Stimulated activated CD4-positive, alpha-beta T cell treated with anti-CD3 and anti-CD28 coated beads, Interleukin-2, amount 100 ng/mL, for 4 hours (primary cell): ENCODE results near the gene SMG9.

ENCODE experiments used
- DNase-seq: peaks from one replicate; pipeline ENCODE4 v3.0.0-alpha.2; 2020; ENCODE audit warnings: low read depth

Gene SMG9

DNA sequence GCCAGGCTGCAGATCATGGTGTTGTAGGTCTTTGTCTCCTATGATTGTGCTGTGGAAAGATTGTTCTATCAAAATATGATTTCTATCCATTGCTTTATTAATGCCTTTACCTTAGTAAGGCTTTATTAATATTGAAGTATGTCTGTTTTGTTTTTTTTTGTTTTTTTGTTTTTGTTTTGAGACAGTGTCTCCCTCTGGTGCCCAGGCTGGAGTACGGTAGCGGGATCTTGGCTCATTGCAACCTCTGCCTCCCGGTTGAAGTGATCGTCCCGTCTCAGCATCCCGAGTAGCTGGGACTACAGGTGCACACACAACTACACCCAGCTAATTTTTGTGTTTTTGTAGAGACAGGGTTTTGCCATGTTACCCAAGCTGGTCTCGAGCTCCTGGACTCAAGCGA is 31.2 kb downstream of the SMG9 start:
- no peak for DNase-seq

DNA sequence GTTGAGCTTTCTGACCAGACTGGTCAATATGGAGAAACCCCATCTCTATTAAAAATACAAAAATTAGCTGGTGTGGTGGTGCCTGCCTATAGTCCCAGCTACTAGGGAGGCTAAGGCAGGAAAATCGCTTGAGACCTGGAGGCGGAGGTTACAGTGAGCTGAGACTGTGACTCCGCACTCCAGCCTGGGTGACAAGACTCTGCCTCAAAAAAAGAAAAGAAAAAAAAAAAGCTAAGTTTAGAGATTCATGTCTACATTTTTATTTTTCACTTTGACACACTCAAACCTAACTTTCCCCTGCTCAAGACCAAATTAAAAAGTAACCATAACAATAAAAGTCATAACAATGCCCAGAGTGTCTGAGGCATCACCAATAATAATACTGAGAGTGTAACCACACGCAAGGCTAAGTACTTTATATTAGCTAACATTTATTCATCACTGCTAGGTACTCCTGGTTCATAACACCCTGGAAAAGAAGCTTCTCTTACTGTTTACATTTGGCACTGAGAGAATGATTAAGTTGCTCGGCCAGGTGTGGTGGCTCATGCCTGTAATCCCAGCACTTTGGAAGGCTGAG is 33.2 kb downstream of the SMG9 start:
- no peak for DNase-seq

DNA sequence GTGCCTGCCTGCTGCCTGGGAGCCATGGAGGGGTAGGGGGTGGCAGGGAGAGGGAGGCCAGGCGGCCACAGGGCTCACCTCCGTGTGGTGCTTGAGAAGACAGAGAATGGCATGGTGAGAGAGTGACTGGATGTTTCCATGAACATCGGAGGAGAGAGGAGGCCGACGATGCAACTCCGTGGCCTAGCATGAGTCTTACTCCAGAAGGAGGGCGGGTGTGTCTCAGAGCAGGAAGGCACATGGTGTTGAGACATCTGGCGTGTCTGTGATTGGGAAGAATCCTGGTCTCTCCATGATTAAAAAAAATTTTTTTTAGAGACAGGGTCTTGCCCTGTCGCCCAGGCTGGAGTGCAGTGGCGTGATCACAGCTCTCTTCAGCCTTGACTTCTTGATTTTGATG is 33.8 kb downstream of the SMG9 start:
- DNase-seq = no peak

DNA sequence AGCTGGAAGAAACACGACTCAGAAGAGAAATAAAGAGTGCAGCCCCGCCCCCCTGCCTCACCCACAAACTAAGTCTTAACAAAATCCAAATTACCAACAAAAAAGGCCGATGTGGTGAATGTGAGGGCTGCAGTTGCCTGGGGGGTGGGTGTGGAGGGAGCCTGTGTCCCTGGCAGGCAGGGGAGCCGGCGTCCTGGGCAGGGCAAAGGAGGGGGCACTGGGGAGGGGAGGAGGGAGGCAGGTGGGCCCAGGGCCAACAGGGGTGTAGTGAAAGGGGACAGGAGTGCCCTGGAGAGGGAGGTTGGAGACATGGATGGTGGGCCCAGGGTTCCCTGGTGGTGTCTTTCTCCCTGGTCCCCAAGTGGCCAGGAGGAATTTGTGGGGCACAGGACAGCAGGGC is 34.8 kb downstream of the SMG9 start:
- DNase-seq = no peak

DNA sequence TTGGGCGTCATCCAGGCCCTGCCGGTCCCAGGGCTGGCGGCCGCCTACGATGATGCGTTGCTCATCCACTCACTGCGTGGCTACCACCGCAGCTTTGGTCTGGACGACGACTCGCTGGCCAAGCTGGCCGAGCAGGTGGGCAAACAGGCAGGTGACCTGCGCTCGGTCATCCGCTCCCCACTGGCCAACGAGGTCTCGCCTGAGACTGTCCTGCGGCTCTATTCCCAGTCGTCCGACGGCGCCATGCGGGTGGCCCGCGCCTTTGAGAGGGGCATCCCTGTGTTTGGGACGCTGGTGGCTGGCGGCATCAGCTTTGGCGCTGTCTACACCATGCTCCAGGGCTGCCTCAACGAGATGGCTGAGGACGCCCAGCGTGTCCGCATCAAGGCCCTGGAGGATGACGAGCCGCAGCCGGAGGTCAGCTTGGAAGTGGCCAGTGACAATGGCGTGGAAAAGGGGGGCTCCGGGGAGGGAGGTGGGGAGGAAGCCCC is 35.3 kb downstream of the SMG9 start:
- no peak for DNase-seq

DNA sequence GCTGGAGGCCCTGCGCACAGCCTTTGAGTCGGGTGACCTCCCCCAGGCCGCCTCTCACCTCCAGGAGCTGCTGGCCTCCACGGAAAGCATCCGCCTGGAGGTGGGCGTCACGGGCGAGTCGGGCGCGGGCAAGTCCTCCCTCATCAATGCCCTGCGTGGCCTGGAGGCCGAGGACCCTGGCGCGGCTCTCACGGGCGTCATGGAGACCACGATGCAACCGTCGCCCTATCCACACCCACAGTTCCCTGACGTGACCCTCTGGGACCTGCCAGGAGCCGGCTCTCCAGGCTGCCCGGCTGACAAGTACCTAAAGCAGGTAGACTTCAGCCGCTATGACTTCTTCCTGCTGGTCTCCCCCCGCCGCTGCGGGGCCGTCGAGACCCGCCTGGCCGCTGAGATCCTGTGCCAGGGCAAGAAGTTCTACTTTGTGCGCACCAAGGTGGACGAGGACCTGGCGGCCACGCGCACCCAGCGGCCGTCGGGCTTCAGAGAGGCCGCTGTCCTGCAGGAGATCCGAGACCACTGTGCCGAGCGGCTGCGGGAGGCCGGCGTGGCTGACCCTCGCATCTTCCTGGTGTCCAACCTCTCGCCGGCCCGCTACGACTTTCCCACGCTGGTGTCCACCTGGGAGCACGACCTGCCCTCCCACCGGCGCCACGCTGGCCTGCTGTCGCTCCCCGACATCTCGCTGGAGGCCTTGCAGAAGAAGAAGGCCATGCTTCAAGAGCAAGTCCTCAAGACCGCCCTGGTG is 36.0 kb downstream of the SMG9 start:
- no peak for DNase-seq

DNA sequence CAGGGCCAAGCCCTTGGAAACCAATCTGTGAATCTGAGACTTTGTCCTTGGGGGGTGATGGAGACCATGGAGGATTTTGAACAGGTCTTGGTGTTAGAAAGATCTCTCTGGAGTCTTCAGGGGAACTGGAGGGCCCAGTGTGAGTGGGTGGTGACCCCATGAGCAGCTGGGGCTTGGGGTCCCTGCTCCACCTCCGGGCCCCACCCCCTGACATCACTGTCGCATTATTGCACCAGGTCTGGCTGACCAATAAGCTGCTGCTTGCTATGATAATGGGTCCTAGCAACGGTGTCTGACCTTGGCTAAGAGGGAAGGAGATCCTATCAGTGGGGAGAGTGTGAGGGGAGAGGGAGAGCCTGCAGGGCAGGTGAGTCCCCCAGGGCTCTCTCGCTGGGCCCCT is 39.0 kb downstream of the SMG9 start, which contains the start of gene IRGC:
TSS of gene IRGC (plus strand) at position 301 of the 400 bp plus-strand sequence. CDS start 2,483 bp downstream, outside the sequence.
- no peak for DNase-seq

DNA sequence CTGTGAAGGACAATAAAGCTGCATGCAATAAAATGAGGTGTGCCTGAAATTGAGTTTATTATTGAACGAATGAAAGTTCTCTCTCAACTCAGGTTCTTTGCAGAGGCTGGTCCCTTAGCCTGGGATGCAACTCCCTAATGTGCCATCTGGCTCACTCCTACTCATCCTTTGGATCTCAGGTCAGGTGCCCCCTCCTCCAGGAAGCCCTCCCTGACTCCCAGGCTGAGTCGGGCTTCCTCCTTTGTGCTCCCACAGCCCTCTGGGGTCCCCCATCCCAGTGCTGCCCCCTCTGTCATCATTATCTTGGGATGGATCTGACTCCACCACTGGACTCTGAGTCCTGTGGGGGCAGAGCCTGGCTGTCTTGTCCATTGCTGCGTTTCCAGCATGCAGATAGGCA is 41.6 kb downstream of the SMG9 start:
- no peak for DNase-seq

DNA sequence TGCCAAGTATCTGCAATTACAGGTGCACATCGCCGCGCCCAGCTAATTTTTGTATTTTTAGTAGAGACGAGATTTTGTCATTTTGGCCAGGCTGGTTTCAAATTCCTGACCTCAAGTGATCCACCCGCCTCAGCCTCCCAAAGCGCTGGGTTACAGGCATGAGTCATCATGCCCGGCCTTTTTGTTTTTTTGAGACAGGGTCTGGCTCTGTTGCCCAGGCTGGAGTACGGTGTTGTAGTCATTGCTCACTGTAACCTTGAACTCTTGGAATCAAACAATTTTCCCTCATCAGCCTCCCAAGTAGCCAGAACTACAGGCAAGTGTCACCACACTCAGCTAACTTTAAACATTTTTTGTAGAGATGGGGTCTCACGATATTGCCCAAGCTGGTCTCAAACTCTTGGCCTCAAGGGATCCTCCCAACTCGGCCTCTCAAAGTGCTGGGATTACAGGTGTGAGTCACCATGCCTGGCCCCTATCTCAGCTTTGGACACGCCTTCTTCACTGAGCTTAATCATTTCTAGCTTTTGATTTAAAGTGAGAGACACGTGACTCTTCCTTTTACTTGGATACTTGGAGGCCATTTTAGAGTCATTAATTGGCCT is 42.9 kb downstream of the SMG9 start:
- no peak for DNase-seq

DNA sequence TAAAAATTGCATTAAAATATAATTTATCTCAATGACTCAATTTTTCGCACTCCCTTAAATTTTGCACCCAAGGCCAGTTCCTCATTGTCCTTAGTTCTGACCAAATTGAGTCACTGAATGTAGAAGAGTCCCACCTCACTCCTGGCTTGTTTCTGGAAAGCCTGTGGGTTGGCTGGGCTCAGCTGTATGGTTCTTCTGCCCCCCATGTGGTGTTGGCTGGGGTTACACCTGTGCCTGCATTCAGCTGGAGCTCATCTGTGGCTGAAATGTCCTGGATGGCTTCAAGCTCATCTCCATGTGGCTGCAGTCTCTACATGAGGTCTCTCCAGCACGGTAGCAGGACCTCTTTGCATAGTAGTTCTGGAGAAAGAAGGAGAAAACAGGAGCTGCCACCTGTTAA is 46.0 kb downstream of the SMG9 start:
- no peak for DNase-seq

DNA sequence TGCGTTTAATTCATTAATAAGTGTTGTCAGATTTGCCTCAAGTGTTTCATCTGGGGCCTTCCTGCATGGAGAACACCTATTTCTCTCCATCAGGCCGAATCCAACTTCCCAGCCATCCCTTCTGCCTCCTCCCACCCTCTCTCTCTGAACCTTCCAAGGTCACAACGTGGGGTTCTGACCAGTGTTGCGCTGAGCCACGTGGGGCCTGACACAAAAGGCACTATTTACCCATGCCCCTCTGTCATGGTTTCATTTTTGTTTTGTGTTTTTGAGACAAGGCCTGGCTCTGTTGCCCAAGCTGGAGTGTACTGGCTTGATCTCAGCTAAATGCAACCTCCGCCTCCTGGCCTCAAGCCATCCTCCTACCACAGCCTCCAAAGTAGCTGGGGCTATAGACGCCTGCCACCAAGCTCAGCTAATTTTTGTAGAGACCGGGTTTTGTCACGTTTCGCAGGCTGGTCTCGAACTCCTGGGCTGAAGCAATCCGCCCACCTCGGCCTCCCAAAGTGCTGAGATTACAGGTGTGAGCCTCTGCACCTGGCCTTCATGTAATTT is 47.5 kb downstream of the SMG9 start:
- DNase-seq = no peak

DNA sequence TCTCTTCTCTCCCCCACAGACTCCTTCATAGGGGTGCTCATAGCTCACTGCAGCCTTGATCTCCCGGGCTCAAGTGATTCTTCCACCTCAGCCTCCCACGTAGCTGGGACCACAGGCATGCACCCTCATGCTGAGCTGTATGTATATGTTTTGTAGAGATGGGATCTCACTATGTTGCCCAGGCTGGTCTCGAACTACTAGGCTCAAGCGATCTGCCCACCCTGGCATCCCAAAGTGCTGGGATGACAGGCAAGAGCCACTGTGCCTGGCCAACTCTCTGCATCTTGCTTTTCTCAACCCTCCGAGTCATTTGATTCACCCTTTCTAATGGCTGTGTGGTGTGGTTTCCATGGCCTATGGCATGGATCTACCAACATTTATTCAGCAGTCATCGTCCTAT is 49.0 kb downstream of the SMG9 start:
- DNase-seq = no peak

DNA sequence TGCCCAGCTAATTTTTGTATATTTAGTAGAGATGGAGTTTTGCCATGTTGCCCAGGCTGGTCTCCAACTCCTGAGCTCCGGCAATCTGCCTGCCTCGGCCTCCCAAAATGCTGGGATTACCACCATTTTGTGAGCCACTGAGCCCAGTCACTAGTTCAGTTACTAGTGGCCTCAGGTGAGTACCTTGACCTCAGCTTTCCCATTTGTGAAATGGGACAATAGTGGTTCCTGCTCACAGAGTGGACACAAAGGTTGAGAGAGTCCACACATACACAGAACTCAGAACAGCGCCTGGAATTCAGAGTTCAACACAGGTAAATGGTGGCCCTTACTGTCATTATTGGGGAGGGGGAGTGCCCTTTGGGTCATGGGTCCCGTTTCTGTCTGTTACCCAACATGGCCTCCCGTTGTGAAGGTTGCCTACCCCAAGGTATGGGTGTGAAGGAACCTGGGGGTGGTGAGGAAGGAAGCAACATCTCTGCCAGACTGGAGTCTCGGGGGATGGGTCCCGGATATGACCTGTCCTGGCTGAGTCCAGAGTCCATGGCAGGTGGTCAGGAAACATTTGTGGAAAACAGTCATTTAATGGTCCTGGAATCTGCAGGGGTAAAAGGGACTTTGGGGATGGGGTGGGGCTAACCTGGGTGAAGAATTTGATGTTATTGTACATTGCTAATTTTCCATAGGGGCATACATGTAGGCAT is 50.6 kb downstream of the SMG9 start:
- no peak for DNase-seq

DNA sequence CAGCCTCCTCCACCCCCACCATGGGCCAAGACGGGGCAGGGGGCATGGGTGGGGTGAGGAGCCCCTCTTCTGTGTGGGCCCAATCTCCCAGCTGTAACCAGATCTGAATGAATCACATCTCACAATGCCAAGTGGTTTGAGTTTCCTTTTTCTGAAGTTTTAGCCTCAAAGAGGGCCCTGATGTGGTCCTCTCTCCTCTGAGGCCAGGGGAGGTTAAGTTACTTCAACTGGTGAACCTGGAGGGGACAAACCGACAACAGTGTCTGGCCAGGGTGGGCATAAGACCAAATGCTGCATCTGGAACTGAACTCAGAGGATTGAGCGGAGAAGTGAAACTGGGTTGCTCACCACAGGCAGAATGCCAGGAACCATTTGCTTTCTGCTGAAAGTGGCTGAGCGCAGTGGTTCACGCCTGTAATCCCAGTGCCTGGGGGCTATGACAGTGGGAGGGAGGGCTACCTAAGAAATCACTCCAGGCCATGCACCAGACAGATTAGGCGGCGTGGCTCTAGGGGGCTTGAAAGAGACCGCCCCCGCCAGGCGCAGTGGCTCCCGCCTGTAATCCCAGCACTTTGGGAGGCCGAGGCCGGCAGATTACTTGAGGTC is 54.3 kb downstream of the SMG9 start:
- no peak for DNase-seq

DNA sequence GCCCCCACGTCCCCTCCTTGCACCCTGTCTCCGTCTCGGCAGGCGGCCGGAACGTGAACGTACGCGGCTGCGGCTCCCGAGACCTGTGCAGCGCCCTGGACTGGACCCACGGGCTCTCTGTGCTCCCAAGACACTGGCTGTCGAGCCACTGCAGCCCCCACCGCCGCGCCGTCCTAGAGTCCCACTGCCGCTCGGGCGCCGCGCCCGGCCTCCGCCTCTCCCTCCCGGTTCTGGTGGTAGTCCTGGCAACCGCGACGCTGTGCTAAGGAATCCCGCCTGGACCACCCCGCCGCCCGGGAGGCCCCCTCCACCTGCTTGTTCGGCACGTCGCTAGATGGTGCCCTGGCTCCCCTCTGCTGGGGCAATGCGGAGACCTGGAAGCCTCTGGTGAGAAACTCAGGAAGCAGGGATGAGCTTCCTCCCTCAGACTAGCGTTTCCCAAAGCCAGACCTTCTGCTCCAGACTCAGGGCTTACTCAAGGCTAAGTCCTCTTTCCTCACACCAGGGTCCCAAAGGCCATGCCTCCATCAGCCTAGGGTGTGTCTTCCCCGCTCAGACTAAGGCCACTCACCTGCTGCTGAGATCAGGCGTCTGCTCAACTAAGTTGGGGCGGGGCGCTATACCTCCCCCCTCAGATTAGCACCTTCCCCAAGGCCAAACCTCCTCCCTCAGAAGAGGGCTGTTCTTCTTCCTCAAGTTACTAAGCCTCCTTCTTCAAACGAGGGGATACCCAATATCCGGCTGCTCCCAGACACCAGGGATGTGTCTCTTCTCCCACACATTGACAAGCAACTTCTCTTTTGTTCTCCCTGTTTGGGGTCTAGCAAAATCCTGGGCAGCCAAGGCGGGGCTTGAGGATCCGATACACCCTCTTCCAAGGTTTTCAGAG is 55.0 kb downstream of the SMG9 start:
- no peak for DNase-seq

DNA sequence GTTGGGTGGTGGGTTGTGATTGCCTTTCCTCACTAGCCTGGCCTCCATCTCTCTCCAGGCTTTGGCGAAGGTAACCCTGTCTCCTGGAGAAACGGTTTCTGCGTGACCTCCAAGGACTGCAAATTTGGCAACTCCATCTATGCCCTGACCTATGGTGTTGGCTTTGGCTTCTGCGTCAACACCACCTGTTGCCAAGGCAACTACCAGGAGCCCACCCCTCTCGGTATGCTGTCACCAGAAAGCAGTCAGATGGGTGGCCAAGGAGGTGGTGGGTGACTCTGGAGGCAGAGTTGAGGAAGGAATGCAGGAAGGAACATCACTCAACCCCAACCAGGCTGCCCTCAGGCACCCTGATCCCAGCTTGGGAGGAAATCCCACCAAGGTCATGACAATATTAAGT is 57.5 kb downstream of the SMG9 start:
- DNase-seq = no peak

DNA sequence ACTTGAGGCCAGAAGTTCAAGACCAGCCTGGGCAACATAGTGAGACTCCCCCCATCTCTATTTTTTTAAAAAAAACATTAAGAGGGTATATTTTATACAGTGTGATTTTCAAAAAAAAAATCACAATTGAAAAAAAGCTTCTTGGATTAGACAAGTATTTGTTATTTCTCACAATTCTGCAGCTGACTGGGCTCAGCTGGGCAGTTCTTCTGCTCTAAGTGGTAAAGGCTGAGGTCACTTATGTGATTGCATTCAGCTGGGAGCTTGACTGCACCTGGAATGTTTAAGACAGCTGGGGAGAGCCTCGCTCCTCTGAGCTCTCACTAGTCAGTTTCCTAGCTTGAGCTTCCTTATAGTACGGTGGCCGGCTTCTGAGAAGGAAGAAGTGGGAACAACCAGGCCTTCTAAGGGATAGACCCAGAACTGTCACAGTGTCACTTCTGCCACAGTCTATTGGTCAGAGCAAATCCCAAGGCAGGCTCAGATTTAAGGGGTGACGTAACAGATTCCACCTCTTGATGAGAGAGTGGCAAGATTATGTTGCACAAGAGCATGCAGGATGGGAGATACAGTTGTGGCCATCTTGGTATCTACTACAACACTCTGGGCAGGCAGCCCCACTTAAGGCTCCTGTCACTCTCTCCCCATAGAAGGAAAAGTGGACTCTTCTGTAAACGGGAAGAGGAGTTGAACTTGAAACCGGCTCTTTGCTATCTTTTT is 58.6 kb downstream of the SMG9 start:
- DNase-seq = no peak

DNA sequence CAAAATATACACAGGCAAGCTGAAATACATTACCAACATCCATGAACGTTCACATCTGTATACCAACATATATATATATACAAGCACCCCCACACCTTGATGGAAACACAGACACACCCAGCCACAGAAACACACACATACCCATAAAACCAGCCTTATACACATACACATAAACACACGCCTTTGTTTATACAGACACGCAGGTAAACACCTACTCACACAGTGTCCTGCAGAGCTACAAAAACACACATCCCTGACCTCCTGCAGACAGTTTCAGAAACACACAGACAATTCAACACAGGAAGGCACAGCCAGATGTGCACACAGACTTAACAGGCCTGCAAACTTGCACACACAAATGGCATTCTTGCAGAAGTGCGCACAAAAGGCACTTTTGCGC is 60.2 kb downstream of the SMG9 start:
- no peak for DNase-seq

DNA sequence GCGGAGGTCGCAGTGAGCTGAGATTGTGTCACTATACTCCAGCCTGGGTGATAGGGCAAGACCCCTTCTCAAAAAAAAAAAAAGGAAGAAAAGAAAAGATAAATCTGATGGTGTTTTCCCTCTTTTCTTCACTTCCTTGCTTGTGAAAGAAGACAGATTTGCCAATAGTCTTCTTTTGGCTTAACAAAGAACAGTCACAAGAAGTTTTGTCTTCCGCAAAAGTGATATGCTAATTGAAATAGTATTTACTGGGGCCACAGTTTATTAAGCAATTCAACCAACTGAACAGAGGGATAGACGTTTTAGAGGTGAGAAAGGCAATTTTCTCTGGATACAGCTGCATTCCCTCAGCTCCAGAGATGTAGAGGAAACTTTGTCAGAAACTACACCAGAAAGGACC is 61.9 kb downstream of the SMG9 start:
- DNase-seq = no peak

DNA sequence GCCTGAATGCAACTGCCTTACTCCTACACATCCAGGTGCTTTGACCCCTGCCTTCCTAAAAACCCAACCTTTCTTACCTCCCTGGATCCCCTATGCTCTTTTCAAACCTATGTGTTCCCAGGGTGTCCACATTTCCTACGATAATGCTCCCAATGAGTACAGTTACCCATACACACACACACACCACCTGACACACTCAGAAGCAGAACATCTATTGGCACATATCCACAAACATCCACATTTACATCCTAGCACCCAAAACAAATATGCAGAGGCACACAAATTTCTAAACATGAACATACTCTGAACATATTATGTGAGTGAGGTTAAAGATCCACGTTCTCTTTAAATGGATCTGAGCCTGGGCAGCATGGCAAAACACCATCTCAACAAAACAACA is 62.4 kb downstream of the SMG9 start:
- DNase-seq = no peak
